ENCODE data around the gene STAG3. TPM values are rescaled to one million over a fixed set of nuclear protein-coding genes. Genes with fewer than 3 reads are reported as not detected.

The STAG3 gene
- total and polyA plus RNA-seq, 2 of the 8 experiments (the other 6 are each of a cell fraction or from before 2014, with no cell fraction given) = 1.3 to 3.3 TPM

GRCh38 chr7:100221231-100221718 lies 43.6 kb downstream of the STAG3 start (continued):
- no peak for TF ChIP-seq RFX5 (IDR thresholded peaks at IDR 0.05; ENCODE audit: borderline replicate concordance, low read depth, low read length)

All from H1 (cell line).